SK-N-MC (cell line): ENCODE data around the gene DLX2.
"Not testable (repeated sequence)": the region's sequence is repeated elsewhere in the genome, so short reads cannot be mapped to it uniquely, and the experiment has no call there.

Experiments
- DNase-seq: peaks from one replicate; pipeline ENCODE4 v3.0.0-alpha.2; 2011; ENCODE audit warnings: low read depth, low spot score
- H3K27ac ChIP-seq: fragments of 200-600 bp; sonication (generic); 2 replicates; pipeline ENCODE4 v1.5.1; 2016; ENCODE audit warnings: mixed run types
- H3K36me3 ChIP-seq: fragments of 200-600 bp; sonication (generic); 2 replicates; pipeline ENCODE4 v1.6.1; 2017; ENCODE audit warnings: antibody characterized with exemption, low read length, mixed read lengths; ENCODE audit not compliant: insufficient read depth
- H3K4me3 ChIP-seq: fragments of 200-600 bp; sonication (generic); 2 replicates; pipeline ENCODE4 v1.5.1; 2016
- H3K9ac ChIP-seq: fragments of 200-600 bp; sonication (generic); 2 replicates; pipeline ENCODE4 v1.8.0; 2017; ENCODE audit warnings: mixed run types, mixed read lengths; ENCODE audit not compliant: insufficient read length
- H3K9me3 ChIP-seq: fragments of 200-600 bp; sonication (generic); 2 replicates; pipeline ENCODE4 v1.6.1; 2017; ENCODE audit warnings: low read depth, mild to moderate bottlenecking, antibody characterized with exemption, low read length, moderate library complexity, mixed read lengths
- EZH2 ChIP-seq: fragments of 200-600 bp; sonication (generic); IDR thresholded peaks from one replicate; pipeline ENCODE4 v1.6.1; 2017; ENCODE audit warnings: antibody characterized with exemption
- FOXP2 ChIP-seq: optimal IDR thresholded peaks from 2 replicates; pipeline ENCODE3; 2011; ENCODE audit warnings: mild to moderate bottlenecking, moderate library complexity; ENCODE audit not compliant: insufficient read depth; ENCODE audit errors: extremely low read length, control extremely low read depth
- POLR2AphosphoS5 ChIP-seq: IDR thresholded peaks from 2 replicates; pipeline ENCODE4 v1.6.1; 2012; ENCODE audit warnings: mild to moderate bottlenecking, low read depth, low read length, borderline replicate concordance

The DLX2 gene

DNA sequence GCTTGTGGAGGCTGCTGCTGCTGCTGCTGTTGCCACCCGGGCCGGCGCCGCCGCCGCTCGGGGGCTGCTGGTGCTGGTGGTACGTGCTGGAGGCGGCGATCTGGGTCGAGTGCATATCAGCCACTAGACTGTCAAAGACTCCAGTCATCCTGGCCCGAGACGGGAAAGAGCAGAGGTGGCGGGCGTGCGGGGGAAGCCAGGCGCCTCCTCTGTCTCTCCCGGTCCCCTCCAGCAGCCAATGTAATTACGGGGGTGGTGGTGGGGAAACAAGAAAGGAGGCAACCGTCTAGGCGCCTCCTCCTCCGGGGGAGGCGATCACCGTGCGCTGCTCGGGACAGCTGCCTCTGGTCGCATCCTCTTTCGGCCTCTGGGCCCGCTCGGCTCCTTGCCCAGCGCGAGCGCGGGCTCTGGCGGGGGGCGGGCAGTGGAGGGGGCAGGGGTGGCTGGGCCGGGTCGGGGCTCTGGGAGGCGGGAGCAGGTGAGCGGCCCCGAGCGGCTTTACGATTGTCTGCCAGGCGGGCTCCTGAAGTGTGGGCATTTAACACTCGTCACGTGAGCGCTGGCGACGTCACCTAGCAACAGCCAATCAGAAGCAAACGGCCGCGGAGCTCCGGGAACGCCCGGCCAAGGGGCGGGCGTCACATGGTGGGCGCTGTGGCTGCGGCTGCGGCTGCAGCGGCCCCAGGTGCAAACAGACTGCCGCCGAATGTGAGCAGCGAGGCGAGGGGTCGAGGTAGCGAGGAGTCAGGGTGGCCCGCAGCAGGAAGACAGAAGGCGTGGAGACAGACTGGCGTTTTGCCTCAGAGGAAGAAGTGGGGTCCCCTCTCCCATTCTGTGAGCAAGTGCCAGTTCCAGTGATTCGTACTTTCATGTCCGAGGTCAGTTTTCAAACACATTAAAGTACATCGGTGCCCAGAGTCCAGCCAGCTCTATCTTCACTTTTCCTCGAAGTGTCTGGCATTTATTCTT lies at the start of gene DLX2:
TSS of gene DLX2 (minus strand) at position 510 of the 969 bp plus-strand sequence. CDS start at position 148, 362 bp downstream.
- DNase-seq: no peak
- Histone ChIP-seq H3K4me3 (peak within 1 kb of the TSS; percentile 80), H3K27ac (no peak within 1 kb of the TSS), H3K36me3 (no peaks in the 10 kb centered on the region), H3K9ac (no peak within 1 kb of the TSS), H3K9me3 (no peaks in the 10 kb centered on the region)
- no peak for TF ChIP-seq FOXP2
- peak; percentile 66 for TF ChIP-seq POLR2AphosphoS5

DNA sequence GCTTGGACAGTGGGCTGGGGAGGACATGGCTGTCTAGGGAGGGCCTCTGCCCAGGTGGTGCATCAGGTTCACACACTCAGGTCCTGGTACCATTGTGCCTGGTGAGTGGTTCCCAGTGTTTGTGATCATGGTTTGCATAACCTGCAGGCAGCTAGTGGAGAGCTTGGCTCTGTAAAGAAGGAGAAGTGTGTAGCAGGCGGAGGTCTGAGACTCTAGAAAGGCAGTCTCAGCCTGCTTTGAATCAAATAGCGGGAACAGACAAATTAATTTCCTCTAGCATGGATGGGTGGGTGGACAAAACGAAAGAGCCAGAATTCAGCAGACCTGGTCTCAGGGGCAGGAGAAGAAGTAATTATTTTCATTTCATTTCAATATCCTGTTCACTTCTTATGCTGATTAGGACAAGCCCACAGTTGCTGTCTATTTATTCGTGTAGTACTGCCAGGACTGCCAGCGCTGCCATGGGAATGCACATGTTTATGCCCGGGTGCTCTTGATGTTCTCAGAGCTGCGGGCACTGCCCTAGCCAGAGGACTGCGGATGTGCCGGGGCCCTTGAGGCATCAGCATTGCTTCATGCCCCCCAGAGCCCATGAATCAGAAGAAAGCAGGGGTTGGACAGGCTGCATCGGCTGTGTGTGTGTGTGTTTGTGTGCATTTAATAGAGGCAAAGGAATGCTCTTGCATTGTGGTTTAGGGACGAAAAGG lies 45.4 kb upstream of the DLX2 start:
- no peak overlapping the region for H3K4me3 ChIP-seq
- no peak overlapping the region for H3K9ac ChIP-seq
- H3K9me3 ChIP-seq: no peaks in the 10 kb centered on the region
- TF ChIP-seq EZH2: no peak
- TF ChIP-seq FOXP2: no peak
- no peak for TF ChIP-seq POLR2AphosphoS5
- no peaks in the 10 kb centered on the region for H3K36me3 ChIP-seq
- DNase-seq: no peak
- no peak overlapping the region for H3K27ac ChIP-seq

DNA sequence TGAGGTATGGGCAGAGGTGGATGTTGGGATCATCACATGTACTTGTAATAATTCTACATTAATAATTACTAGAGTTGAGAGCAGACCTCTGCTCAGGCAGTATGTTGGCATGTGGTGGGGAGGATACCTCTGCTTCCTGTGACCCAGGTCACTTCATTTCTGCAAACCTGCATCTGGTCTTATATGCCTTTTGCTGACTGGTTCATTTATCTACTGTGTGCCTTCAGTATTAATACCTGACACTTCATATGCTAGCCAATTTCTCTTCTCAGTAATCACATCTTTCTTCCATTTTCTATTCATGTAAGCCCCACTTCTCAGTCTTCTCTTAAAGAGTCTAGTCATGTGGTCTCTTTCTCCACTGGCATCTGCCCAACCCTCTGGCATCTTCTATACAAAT lies 41.1 kb upstream of the DLX2 start:
- Histone ChIP-seq H3K9ac (no peak overlapping the region), H3K36me3 (no peaks in the 10 kb centered on the region), H3K4me3 (no peak overlapping the region), H3K27ac (no peak overlapping the region), H3K9me3 (no peaks in the 10 kb centered on the region)
- TF ChIP-seq FOXP2 (no peak), POLR2AphosphoS5 (no peak), EZH2 (no peak)
- DNase-seq: no peak

DNA sequence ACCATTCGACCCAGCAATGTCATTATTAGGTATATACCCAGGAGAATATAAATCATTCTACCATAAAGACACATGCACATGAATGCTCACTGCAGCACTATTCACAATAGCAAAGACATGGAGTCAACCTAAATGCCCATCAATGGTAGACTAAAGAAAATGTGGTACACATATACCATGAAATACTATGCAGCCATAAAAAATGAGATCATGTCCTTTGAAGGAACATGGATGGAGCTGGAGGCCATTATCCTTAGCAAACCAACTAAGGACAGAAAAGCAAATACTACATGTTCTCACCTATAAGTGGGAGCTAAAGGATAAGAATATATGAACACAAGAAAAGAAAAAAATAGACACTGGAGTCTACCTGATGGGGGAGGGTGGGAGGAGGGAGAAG lies 36.0 kb upstream of the DLX2 start:
- H3K9me3 ChIP-seq, H3K36me3 ChIP-seq, DNase-seq, H3K4me3 ChIP-seq, H3K27ac ChIP-seq, H3K9ac ChIP-seq: not testable (repeated sequence)

DNA sequence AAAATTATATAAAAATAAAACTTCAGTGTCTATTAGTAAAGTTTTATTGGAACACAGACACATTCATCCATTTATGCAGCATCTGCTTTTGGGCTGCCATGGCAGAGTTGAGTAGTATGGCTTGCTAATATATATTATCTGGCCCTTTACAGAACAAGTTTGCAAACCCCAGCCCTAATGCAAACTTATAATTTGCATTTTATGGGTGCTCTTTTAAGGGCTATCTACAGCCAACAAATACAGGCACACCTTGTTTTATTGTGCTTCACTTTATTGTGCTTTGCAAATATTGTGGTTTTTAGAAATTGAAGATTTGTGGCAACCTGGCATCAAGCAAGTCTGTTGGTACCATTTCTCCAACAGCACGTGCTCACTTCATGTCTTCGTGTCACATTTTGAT lies 35.2 kb upstream of the DLX2 start:
- Histone ChIP-seq H3K9ac (no peak overlapping the region), H3K36me3 (no peaks in the 10 kb centered on the region), H3K4me3 (no peak overlapping the region), H3K27ac (no peak overlapping the region), H3K9me3 (no peaks in the 10 kb centered on the region)
- TF ChIP-seq POLR2AphosphoS5 (no peak), FOXP2 (no peak), EZH2 (no peak)
- no peak for DNase-seq

DNA sequence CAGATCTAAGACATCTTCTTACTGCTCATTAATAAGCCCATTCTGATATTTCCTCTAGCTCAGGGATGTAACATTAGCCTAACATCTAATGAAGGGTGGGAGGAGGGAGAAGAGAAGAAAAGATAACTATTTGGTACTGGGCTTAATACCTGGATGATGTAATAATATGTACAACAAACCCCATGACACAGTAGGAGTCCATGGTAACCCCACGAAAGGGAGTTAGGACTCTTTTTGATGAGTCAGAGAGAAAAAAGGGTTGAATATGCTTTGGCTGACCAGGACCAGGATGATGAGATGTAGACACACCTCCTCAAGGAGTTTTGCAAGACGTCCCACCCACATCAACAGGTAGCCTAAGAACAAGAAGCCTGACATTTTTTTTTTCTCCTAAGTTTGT lies 34.4 kb upstream of the DLX2 start:
- no peak for DNase-seq
- no peak overlapping the region for H3K4me3 ChIP-seq
- no peak overlapping the region for H3K27ac ChIP-seq
- no peak for TF ChIP-seq EZH2
- no peak for TF ChIP-seq FOXP2
- no peak for TF ChIP-seq POLR2AphosphoS5
- H3K9ac ChIP-seq: no peak overlapping the region
- H3K36me3 ChIP-seq: no peaks in the 10 kb centered on the region
- no peaks in the 10 kb centered on the region for H3K9me3 ChIP-seq

DNA sequence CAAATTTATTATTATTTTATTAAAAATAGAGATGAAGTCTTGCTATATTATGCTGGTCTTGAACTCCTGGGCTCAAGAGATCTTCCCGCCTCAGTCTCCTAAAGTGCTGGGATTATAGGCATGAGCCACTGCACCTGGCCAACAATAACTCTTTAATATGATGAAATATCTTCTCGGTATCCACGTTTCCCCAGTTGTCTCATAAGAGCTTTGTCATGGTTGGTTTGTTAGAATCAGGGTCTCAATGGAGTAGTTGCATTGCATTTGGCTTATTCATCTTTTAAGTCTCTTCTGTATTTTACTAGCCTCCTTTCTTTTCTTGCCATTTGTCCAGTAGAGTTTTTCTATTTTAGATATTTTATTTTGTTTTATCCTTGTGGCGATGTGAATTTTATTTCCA lies 32.7 kb upstream of the DLX2 start:
- DNase-seq: no peak
- TF ChIP-seq POLR2AphosphoS5 (no peak), EZH2 (no peak), FOXP2 (no peak)

DNA sequence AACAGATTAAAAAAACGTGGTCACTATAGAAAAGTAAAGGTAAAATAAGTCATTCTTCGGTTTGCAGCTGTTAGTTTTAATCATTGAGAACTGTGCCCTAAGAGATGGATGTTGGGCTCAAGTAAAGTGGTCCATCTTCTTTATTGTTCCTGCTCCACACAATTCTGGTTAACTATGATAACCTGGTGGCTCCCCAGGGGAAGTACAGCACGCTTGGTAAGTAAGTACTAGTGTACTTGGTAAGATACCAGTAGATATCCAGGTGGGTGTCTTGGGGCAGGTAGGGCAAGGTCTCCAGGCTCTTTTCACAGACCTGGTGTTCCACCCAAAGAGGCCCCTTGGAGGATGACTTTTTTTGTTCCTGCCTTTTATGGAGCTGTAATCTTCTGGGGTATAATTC lies 31.6 kb upstream of the DLX2 start:
- H3K36me3 ChIP-seq: no peaks in the 10 kb centered on the region
- no peak for DNase-seq
- no peak overlapping the region for H3K27ac ChIP-seq
- H3K9ac ChIP-seq: no peak overlapping the region
- H3K4me3 ChIP-seq: no peak overlapping the region
- H3K9me3 ChIP-seq: no peaks in the 10 kb centered on the region
- TF ChIP-seq EZH2 (no peak), POLR2AphosphoS5 (no peak), FOXP2 (no peak)

More for the DNA sequence above, 32.7 kb upstream of the DLX2 start:
- Histone ChIP-seq H3K4me3 (no peak overlapping the region), H3K36me3 (no peaks in the 10 kb centered on the region), H3K9ac (no peak overlapping the region), H3K9me3 (no peaks in the 10 kb centered on the region), H3K27ac (no peak overlapping the region)
